Common myeloid progenitor, CD34-positive (primary cell): ENCODE results near the gene PLEKHJ1.
A peak's percentile ranks its signal among the peaks of the same experiment; 100 is the strongest.

ENCODE experiments used
- CTCF ChIA-PET: fragments of 350-600 bp; sonication (Branson Sonifier 250); formaldehyde crosslinking; loops from one replicate; lab custom pipeline; 2021; ENCODE audit warnings: antibody characterized with exemption; lab: Charles Lee
- POLR2A ChIA-PET: fragments of 350-600 bp; sonication (Branson Sonifier 250); formaldehyde crosslinking; loops from one replicate; lab custom pipeline; 2021; ENCODE audit warnings: antibody characterized with exemption; lab: Charles Lee
- DNase-seq, 3 donors: peaks; one replicate each; pipeline versions ENCODE4 v3.0.0 to v3.0.0-alpha.2; 2013
- H3K27ac ChIP-seq, 2 experiments: 1 replicate in 1 of 2; 2 replicates in 1 of 2; pipeline ENCODE4 v1.7.0; 2013; ENCODE audit warnings: inconsistent platforms in 2 of 2, low read length in 2 of 2, mild to moderate bottlenecking in 2 of 2, low read depth in 1 of 2, moderate library complexity in 1 of 2; ENCODE audit not compliant: severe bottlenecking in 2 of 2, insufficient read depth in 1 of 2, poor library complexity in 1 of 2
- H3K27me3 ChIP-seq, 5 experiments: replicated peaks in 2 of 5; 1 replicate in 3 of 5; 2 replicates in 2 of 5; pipeline versions ENCODE4 v1.6.1 to v1.7.0; 2013; ENCODE audit warnings: low read length in 4 of 5, mild to moderate bottlenecking in 2 of 5, moderate library complexity in 2 of 5, inconsistent platforms in 1 of 5; ENCODE audit not compliant: insufficient read depth in 5 of 5, control insufficient read depth in 4 of 5
- H3K36me3 ChIP-seq, 4 experiments: 1 replicate in 2 of 4; 2 replicates in 2 of 4; pipeline versions ENCODE4 v1.6.1 to v1.7.0; 2013; ENCODE audit warnings: low read length in 3 of 4, control low read depth in 1 of 4, mild to moderate bottlenecking in 1 of 4; ENCODE audit not compliant: control insufficient read depth in 4 of 4, insufficient read depth in 4 of 4
- H3K4me1 ChIP-seq, 4 experiments: 1 replicate in 3 of 4; 2 replicates in 1 of 4; pipeline versions ENCODE4 v1.6.1 to v1.7.1; 2013; ENCODE audit warnings: low read length in 3 of 4, mild to moderate bottlenecking in 3 of 4, control low read depth in 1 of 4, inconsistent platforms in 1 of 4, moderate library complexity in 1 of 4; ENCODE audit not compliant: control insufficient read depth in 4 of 4, insufficient read depth in 4 of 4; ENCODE audit errors: control extremely low read depth in 1 of 4
- H3K4me3 ChIP-seq, 7 experiments: 1 replicate in 4 of 7; 2 replicates in 3 of 7; pipeline versions ENCODE4 v1.5.1 to v1.7.0; 2013; ENCODE audit warnings: mild to moderate bottlenecking in 7 of 7, low read length in 6 of 7, moderate library complexity in 6 of 7, inconsistent platforms in 2 of 7, low read depth in 2 of 7, control low read depth in 1 of 7; ENCODE audit not compliant: insufficient read depth in 4 of 7, control insufficient read depth in 1 of 7; ENCODE audit errors: extremely low read depth in 1 of 7
- H3K9me3 ChIP-seq, 5 experiments: 1 replicate in 4 of 5; 2 replicates in 1 of 5; pipeline versions ENCODE4 v1.6.1 to v1.7.1; 2013; ENCODE audit warnings: low read length in 4 of 5, mild to moderate bottlenecking in 2 of 5, inconsistent platforms in 1 of 5, low read depth in 1 of 5, moderate library complexity in 1 of 5; ENCODE audit not compliant: control insufficient read depth in 4 of 5, insufficient read depth in 2 of 5; ENCODE audit errors: control extremely low read depth in 1 of 5
- WGBS: methylation state at CpG from one replicate; pipeline ENCODE4 v1.1.5; 2013; ENCODE audit not compliant: insufficient coverage; 5-methylcytosine and 5-hydroxymethylcytosine counted together

Gene PLEKHJ1

GRCh38 chr19:2260341-2260805 lies 24.2 kb upstream of the PLEKHJ1 start:
- no peaks in the 10 kb centered on the region for H3K27me3 ChIP-seq
- H3K9me3 ChIP-seq = no peaks in the 10 kb centered on the region
- 93% methylated on average over 10 of the region's 11 CpGs for WGBS
- POLR2A ChIA-PET = no interaction called here
- no peak overlapping the region for H3K27ac ChIP-seq
- DNase-seq = no peak
- peaks cover 0 to 32% (median 24%) of the 10 kb centered on the region in 4 experiments for H3K4me1 ChIP-seq
- CTCF ChIA-PET = interaction anchor here (0.6 to 3.4 kb wide), 8 partner anchors 11 to 789 kb away, joined by 3 to 13 read pairs (median 4); no protein-coding TSS in a partner anchor
- H3K4me3 ChIP-seq = no peak overlapping the region
- no peaks in the 10 kb centered on the region for H3K36me3 ChIP-seq

GRCh38 chr19:2259336-2259735 lies 23.2 kb upstream of the PLEKHJ1 start:
- Histone ChIP-seq H3K9me3 (no peaks in the 10 kb centered on the region), H3K27me3 (no peaks in the 10 kb centered on the region), H3K4me3 (no peak overlapping the region), H3K36me3 (no peaks in the 10 kb centered on the region), H3K27ac (no peak overlapping the region), H3K4me1 (peaks cover 0 to 23% (median 16%) of the 10 kb centered on the region in 4 experiments)
- CTCF ChIA-PET = interaction anchor here (1.1 to 3.4 kb wide), 4 partner anchors 12 to 21 kb away, joined by 4 to 13 read pairs (median 5); no protein-coding TSS in a partner anchor
- DNase-seq = no peak
- whole genome bisulfite sequencing = 98% methylated on average over 5 of the region's 5 CpGs
- POLR2A ChIA-PET = no interaction called here

- no peak within 1 kb of the TSS for H3K4me3 ChIP-seq
- DNase-seq = peak in 2 of 3 donors; percentile 83 to 84
- peaks cover 0 to 37% (median 31%) of the 10 kb centered on the region in 4 experiments for H3K4me1 ChIP-seq
- POLR2A ChIA-PET = no interaction called here
- no peaks in the 10 kb centered on the region for H3K36me3 ChIP-seq
- H3K9me3 ChIP-seq = no peaks in the 10 kb centered on the region
- peaks cover 0 to 30% (median 7%) of the 10 kb centered on the region in 5 experiments for H3K27me3 ChIP-seq
- CTCF ChIA-PET = interaction anchor here (0.8 to 1.2 kb wide), 2 partner anchors 11 to 78 kb away, joined by 3 read pairs; no protein-coding TSS in a partner anchor
- WGBS = 93% methylated on average over 22 of the region's 24 CpGs
- no peak within 1 kb of the TSS for H3K27ac ChIP-seq
These were observed 20.0 kb upstream of the PLEKHJ1 start, which contains the start of gene JSRP1 for GRCh38 chr19:2255982-2256685. Gene JSRP1 (minus strand): TSS chr19:2256417. CDS start chr19:2255314, 1,103 bp downstream.

GRCh38 chr19:2255112-2255845 lies 19.1 kb upstream of the PLEKHJ1 start:
- Histone ChIP-seq H3K4me3 (no peak overlapping the region), H3K4me1 (peaks cover 0 to 45% (median 38%) of the 10 kb centered on the region in 4 experiments), H3K36me3 (no peaks in the 10 kb centered on the region), H3K9me3 (no peaks in the 10 kb centered on the region), H3K27ac (no peak overlapping the region), H3K27me3 (peaks cover 0 to 38% (median 7%) of the 10 kb centered on the region in 5 experiments)
- ChIA-PET CTCF (interaction anchor here (0.8 to 1.8 kb wide), 3 partner anchors 8 to 327 kb away, joined by 3 to 7 read pairs (median 3); no protein-coding TSS in a partner anchor), POLR2A (interaction anchor here (0.7 kb wide), 1 partner anchor 56 kb away, joined by 4 read pairs; no protein-coding TSS in a partner anchor)
- no peak for DNase-seq
- WGBS = over 99% methylated on average over 13 of the region's 16 CpGs

GRCh38 chr19:2254064-2254872 lies 18.1 kb upstream of the PLEKHJ1 start:
- peaks cover 0 to 52% (median 40%) of the 10 kb centered on the region in 4 experiments for H3K4me1 ChIP-seq
- DNase-seq = no peak
- POLR2A ChIA-PET = interaction anchor here (0.7 to 1.0 kb wide), 3 partner anchors 17 to 55 kb away, joined by 3 to 4 read pairs (median 4); no protein-coding TSS in a partner anchor
- H3K9me3 ChIP-seq = no peaks in the 10 kb centered on the region
- peaks cover 0 to 3% (median under 1%) of the 10 kb centered on the region in 4 experiments for H3K36me3 ChIP-seq
- CTCF ChIA-PET = interaction anchor here (0.9 to 7.5 kb wide), 6 partner anchors 9 to 326 kb away, joined by 3 to 52 read pairs (median 6); no protein-coding TSS in a partner anchor
- peak overlapping the region in 2 of 7 experiments; percentile 70 to 73 for H3K4me3 ChIP-seq
- 84% methylated on average over 12 of the region's 20 CpGs for WGBS
- no peak overlapping the region for H3K27ac ChIP-seq
- peaks cover 0 to 48% (median 7%) of the 10 kb centered on the region in 5 experiments for H3K27me3 ChIP-seq
